Measurements from ENCODE around the gene SCNM1. TPM values are rescaled to one million over a fixed set of nuclear protein-coding genes. Genes with fewer than 3 reads are reported as not detected.
A peak's percentile ranks its signal among the peaks of the same experiment; 100 is the strongest.

The SCNM1 gene
- polyA plus RNA-seq, 3 donors = 74.9 to 110 (median 103) TPM

DNA sequence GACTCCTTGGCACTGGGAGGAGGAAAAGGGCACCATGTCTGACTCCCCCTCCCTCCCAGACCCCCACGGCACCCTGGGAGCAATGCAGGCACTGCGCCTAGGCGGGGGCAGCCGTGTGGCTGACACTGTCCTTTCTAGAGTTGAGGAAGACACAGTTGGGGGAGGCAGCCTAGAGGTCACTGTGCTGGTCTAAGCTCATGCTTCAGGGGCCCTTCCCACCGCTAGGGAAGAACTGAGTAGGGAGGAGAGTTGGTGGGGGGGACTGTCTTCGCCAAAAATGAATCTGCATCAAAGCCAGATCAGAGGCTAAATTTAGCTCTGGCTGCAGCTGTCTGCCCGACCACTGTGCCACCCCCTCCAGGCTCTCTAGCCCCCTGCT lies 22.9 kb upstream of the SCNM1 start:
- no peak overlapping the region for H3K4me3 ChIP-seq (replicated peaks in 1 of 3; ENCODE audit: low read depth in 2 of 3, low read length in 3 of 3)
- Mint-ChIP-seq H3K4me3 (no peak overlapping the region), H3K36me3 (peaks cover 0 to 4% of the 10 kb centered on the region in 2 donors), H3K9me3 (peaks cover 0 to 3% (median 0%) of the 10 kb centered on the region in 7 donors), H3K27ac (no peak overlapping the region), H3K27me3 (ENCODE audit: low read depth in 3 of 3) (peaks cover 21 to 45% (median 31%) of the 10 kb centered on the region in 3 donors), H3K4me1 (peaks cover 24% of the 10 kb centered on the region)
- no peaks in the 10 kb centered on the region for H3K9me3 ChIP-seq (replicated peaks in 1 of 2; ENCODE audit: control insufficient read depth in 1 of 2, insufficient read depth in 1 of 2, low read length in 2 of 2)
- H3K4me2 ChIP-seq (replicated peaks; ENCODE audit: extremely low read depth, low read length, poor library complexity, severe bottlenecking) = no peak overlapping the region
- H3K36me3 ChIP-seq (replicated peaks in 1 of 2; ENCODE audit: control insufficient read depth in 1 of 2, insufficient read depth in 2 of 2, low read length in 2 of 2) = no peaks in the 10 kb centered on the region
- no peak for DNase-seq
- peaks cover 2 to 19% of the 10 kb centered on the region in 2 donors for H3K27me3 ChIP-seq (ENCODE audit: control insufficient read depth in 2 of 2, insufficient read depth in 2 of 2, low read length in 2 of 2)
- WGBS (ENCODE audit: insufficient coverage) = no CpG with 5 or more reads among the region's 7 CpGs
- no peaks in the 10 kb centered on the region for H4K20me1 ChIP-seq (ENCODE audit: insufficient read depth, low read length)
- H3K9ac ChIP-seq (ENCODE audit: insufficient read depth, low read length, poor library complexity, severe bottlenecking) = no peak overlapping the region
- H2AFZ ChIP-seq (ENCODE audit: insufficient read depth, low read depth, low read length, poor library complexity, severe bottlenecking) = no peak overlapping the region
- H3K79me2 ChIP-seq (ENCODE audit: insufficient read depth, low read length) = no peaks in the 10 kb centered on the region
- H3K4me1 ChIP-seq (ENCODE audit: control insufficient read depth in 1 of 2, insufficient read depth in 2 of 2, low read length in 2 of 2) = peaks cover 13 to 23% of the 10 kb centered on the region in 2 donors
- intact Hi-C loops (cut with micrococcal nuclease) = no loop called here
- TF ChIP-seq, protein P1, sequence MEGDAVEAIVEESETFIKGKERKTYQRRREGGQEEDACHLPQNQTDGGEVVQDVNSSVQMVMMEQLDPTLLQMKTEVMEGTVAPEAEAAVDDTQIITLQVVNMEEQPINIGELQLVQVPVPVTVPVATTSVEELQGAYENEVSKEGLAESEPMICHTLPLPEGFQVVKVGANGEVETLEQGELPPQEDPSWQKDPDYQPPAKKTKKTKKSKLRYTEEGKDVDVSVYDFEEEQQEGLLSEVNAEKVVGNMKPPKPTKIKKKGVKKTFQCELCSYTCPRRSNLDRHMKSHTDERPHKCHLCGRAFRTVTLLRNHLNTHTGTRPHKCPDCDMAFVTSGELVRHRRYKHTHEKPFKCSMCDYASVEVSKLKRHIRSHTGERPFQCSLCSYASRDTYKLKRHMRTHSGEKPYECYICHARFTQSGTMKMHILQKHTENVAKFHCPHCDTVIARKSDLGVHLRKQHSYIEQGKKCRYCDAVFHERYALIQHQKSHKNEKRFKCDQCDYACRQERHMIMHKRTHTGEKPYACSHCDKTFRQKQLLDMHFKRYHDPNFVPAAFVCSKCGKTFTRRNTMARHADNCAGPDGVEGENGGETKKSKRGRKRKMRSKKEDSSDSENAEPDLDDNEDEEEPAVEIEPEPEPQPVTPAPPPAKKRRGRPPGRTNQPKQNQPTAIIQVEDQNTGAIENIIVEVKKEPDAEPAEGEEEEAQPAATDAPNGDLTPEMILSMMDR (IDR thresholded peaks at IDR 0.05) = no peak
- H3K27ac ChIP-seq (ENCODE audit: low read depth in 1 of 2, low read length in 2 of 2) = no peak overlapping the region

DNA sequence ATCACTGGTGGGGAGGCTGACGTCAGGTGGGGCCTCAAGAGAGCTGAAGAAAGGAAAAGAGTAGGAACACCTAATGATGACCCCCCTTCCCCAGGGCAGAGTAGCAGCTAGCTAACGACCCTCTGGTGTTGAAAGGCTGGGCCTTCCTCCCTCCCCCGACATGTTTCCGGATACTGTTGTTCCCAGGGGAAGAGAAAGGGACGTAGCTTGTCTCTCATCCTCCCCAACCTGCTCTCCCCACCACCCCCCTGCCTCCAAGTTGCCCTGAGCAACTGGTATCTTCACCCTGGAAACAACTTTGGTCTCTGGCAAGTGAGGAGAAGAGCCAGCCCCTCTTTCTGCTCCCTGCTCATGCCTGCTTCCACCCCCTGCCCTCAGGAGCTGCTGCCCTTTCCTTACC lies 22.0 kb upstream of the SCNM1 start:
- Histone ChIP-seq H3K4me3 (replicated peaks in 1 of 3; ENCODE audit: low read depth in 2 of 3, low read length in 3 of 3) (no peak overlapping the region), H3K9ac (ENCODE audit: insufficient read depth, low read length, poor library complexity, severe bottlenecking) (no peak overlapping the region), H3K27ac (ENCODE audit: low read depth in 1 of 2, low read length in 2 of 2) (no peak overlapping the region), H3K27me3 (ENCODE audit: control insufficient read depth in 2 of 2, insufficient read depth in 2 of 2, low read length in 2 of 2) (peaks cover 2 to 19% of the 10 kb centered on the region in 2 donors), H3K9me3 (replicated peaks in 1 of 2; ENCODE audit: control insufficient read depth in 1 of 2, insufficient read depth in 1 of 2, low read length in 2 of 2) (no peaks in the 10 kb centered on the region), H2AFZ (ENCODE audit: insufficient read depth, low read depth, low read length, poor library complexity, severe bottlenecking) (no peak overlapping the region), H3K79me2 (ENCODE audit: insufficient read depth, low read length) (no peaks in the 10 kb centered on the region), H4K20me1 (ENCODE audit: insufficient read depth, low read length) (no peaks in the 10 kb centered on the region), H3K4me1 (ENCODE audit: control insufficient read depth in 1 of 2, insufficient read depth in 2 of 2, low read length in 2 of 2) (peaks cover 13 to 23% of the 10 kb centered on the region in 2 donors), H3K4me2 (replicated peaks; ENCODE audit: extremely low read depth, low read length, poor library complexity, severe bottlenecking) (no peak overlapping the region), H3K36me3 (replicated peaks in 1 of 2; ENCODE audit: control insufficient read depth in 1 of 2, insufficient read depth in 2 of 2, low read length in 2 of 2) (no peaks in the 10 kb centered on the region)
- intact Hi-C loops (cut with micrococcal nuclease) = no loop called here
- TF ChIP-seq, protein P1 (IDR thresholded peaks at IDR 0.05) = no peak
- Mint-ChIP-seq H3K9me3 (peaks cover 0 to 3% (median 0%) of the 10 kb centered on the region in 7 donors), H3K4me3 (peak overlapping the region in 1 of 2 donors; percentile 35), H3K4me1 (peaks cover 24% of the 10 kb centered on the region), H3K27me3 (ENCODE audit: low read depth in 3 of 3) (peaks cover 26 to 43% (median 34%) of the 10 kb centered on the region in 3 donors), H3K27ac (no peak overlapping the region), H3K36me3 (peaks cover 0 to 4% of the 10 kb centered on the region in 2 donors)
- WGBS (ENCODE audit: insufficient coverage) = 100% methylated on average over 1 of the region's 5 CpGs
- DNase-seq = no peak
